Stomach smooth muscle (tissue), 2 donors: ENCODE measurements around the gene MYOZ3.

ENCODE experiments used
- H3K27ac ChIP-seq: one replicate; pipeline ENCODE4 v1.7.0; 2013; ENCODE audit warnings: mild to moderate bottlenecking, low read length, inconsistent platforms
- H3K27me3 ChIP-seq, 2 donors: one replicate each; pipeline ENCODE4 v1.7.0; 2013; ENCODE audit warnings: low read length in 2 of 2; ENCODE audit not compliant: insufficient read depth in 2 of 2, control insufficient read depth in 1 of 2
- H3K36me3 ChIP-seq, 2 donors: one replicate each; pipeline ENCODE4 v1.7.0; 2013; ENCODE audit warnings: low read length in 2 of 2; ENCODE audit not compliant: control insufficient read depth in 2 of 2, insufficient read depth in 2 of 2
- H3K4me1 ChIP-seq: one replicate; pipeline ENCODE4 v1.7.0; 2013; ENCODE audit warnings: low read length; ENCODE audit not compliant: control insufficient read depth, insufficient read depth
- H3K4me3 ChIP-seq, 2 donors: one replicate each; pipeline ENCODE4 v1.7.0; 2013; ENCODE audit warnings: low read length in 2 of 2
- H3K9ac ChIP-seq, 2 donors: one replicate each; pipeline ENCODE4 v1.7.0; 2013; ENCODE audit warnings: low read length in 2 of 2, mild to moderate bottlenecking in 1 of 2
- H3K9me3 ChIP-seq, 2 donors: one replicate each; pipeline ENCODE4 v1.7.0; 2013; ENCODE audit warnings: low read length in 2 of 2; ENCODE audit not compliant: control insufficient read depth in 2 of 2
- donor health status: healthy.
- donor health status: Pancreatic carcinoma.

Gene MYOZ3

GRCh38 chr5:150661086-150661485 lies at the start of gene MYOZ3:
MYOZ3 (plus strand) TSS chr5:150661251; CDS start chr5:150662942, 1,691 bp downstream.
- peaks cover 40% of the 10 kb centered on the region for H3K4me1 ChIP-seq
- peak within 1 kb of the TSS in 1 of 2 donors; percentile 3 for H3K4me3 ChIP-seq
- no peaks in the 10 kb centered on the region for H3K36me3 ChIP-seq
- no peaks in the 10 kb centered on the region for H3K9me3 ChIP-seq
- H3K27me3 ChIP-seq, result no peaks in the 10 kb centered on the region
- peak within 1 kb of the TSS; percentile 18 for H3K27ac ChIP-seq
- peak within 1 kb of the TSS in 1 of 2 donors; percentile 51 for H3K9ac ChIP-seq

- Histone ChIP-seq H3K4me1 (peaks cover 74% of the 10 kb centered on the region), H3K27ac (no peak overlapping the region)
Observed at GRCh38 chr5:150612405-150612804, 48.6 kb upstream of the MYOZ3 start.

GRCh38 chr5:150612905-150613670 lies 48.0 kb upstream of the MYOZ3 start:
- Histone ChIP-seq H3K27ac (no peak overlapping the region), H3K36me3 (no peaks in the 10 kb centered on the region), H3K4me1 (peaks cover 77% of the 10 kb centered on the region), H3K9ac (no peak overlapping the region), H3K27me3 (no peaks in the 10 kb centered on the region), H3K4me3 (no peak overlapping the region), H3K9me3 (no peaks in the 10 kb centered on the region)

More at GRCh38 chr5:150612405-150612804, 48.6 kb upstream of the MYOZ3 start:
- Histone ChIP-seq H3K9me3 (no peaks in the 10 kb centered on the region), H3K27me3 (no peaks in the 10 kb centered on the region), H3K36me3 (no peaks in the 10 kb centered on the region), H3K4me3 (no peak overlapping the region), H3K9ac (no peak overlapping the region)

- Histone ChIP-seq H3K4me1 (peaks cover 87% of the 10 kb centered on the region), H3K27ac (peak overlapping the region; percentile 55), H3K36me3 (no peaks in the 10 kb centered on the region), H3K9me3 (no peaks in the 10 kb centered on the region), H3K4me3 (peak overlapping the region in 1 of 2 donors; percentile 15), H3K27me3 (no peaks in the 10 kb centered on the region), H3K9ac (peak overlapping the region; percentile 23 to 36)
Observed at GRCh38 chr5:150613991-150614660, 46.9 kb upstream of the MYOZ3 start.

GRCh38 chr5:150614661-150615060 lies 46.4 kb upstream of the MYOZ3 start:
- Histone ChIP-seq H3K36me3 (no peaks in the 10 kb centered on the region), H3K4me3 (peak overlapping the region in 1 of 2 donors; percentile 15), H3K4me1 (peaks cover 89% of the 10 kb centered on the region), H3K27ac (peak overlapping the region; percentile 55), H3K9me3 (no peaks in the 10 kb centered on the region), H3K27me3 (no peaks in the 10 kb centered on the region), H3K9ac (peak overlapping the region; percentile 23 to 36)

GRCh38 chr5:150615141-150615699 lies 45.8 kb upstream of the MYOZ3 start:
- H3K4me3 ChIP-seq, result peak overlapping the region in 1 of 2 donors; percentile 49
- H3K36me3 ChIP-seq, result no peaks in the 10 kb centered on the region
- H3K27ac ChIP-seq, result peak overlapping the region; percentile 55
- peaks cover 87% of the 10 kb centered on the region for H3K4me1 ChIP-seq
- peak overlapping the region in 1 of 2 donors; percentile 42 for H3K9ac ChIP-seq
- H3K9me3 ChIP-seq, result no peaks in the 10 kb centered on the region
- no peaks in the 10 kb centered on the region for H3K27me3 ChIP-seq

- H3K4me1 ChIP-seq, result peaks cover 78% of the 10 kb centered on the region
Observed at GRCh38 chr5:150616024-150616470, 45.0 kb upstream of the MYOZ3 start.

GRCh38 chr5:150616506-150616905 lies 44.5 kb upstream of the MYOZ3 start:
- H3K36me3 ChIP-seq, result no peaks in the 10 kb centered on the region
- no peaks in the 10 kb centered on the region for H3K9me3 ChIP-seq
- no peak overlapping the region for H3K9ac ChIP-seq
- H3K4me1 ChIP-seq, result peaks cover 74% of the 10 kb centered on the region
- H3K27me3 ChIP-seq, result no peaks in the 10 kb centered on the region
- peak overlapping the region; percentile 55 for H3K27ac ChIP-seq
- H3K4me3 ChIP-seq, result no peak overlapping the region

More at GRCh38 chr5:150616024-150616470, 45.0 kb upstream of the MYOZ3 start:
- Histone ChIP-seq H3K27ac (peak overlapping the region; percentile 55), H3K9me3 (no peaks in the 10 kb centered on the region), H3K36me3 (no peaks in the 10 kb centered on the region), H3K9ac (no peak overlapping the region), H3K27me3 (no peaks in the 10 kb centered on the region), H3K4me3 (no peak overlapping the region)

GRCh38 chr5:150618163-150618562 lies 42.9 kb upstream of the MYOZ3 start:
- no peak overlapping the region for H3K27ac ChIP-seq
- H3K27me3 ChIP-seq, result no peaks in the 10 kb centered on the region
- no peak overlapping the region for H3K4me3 ChIP-seq
- peaks cover 58% of the 10 kb centered on the region for H3K4me1 ChIP-seq
- no peaks in the 10 kb centered on the region for H3K36me3 ChIP-seq
- H3K9ac ChIP-seq, result no peak overlapping the region
- H3K9me3 ChIP-seq, result no peaks in the 10 kb centered on the region

- H3K9me3 ChIP-seq, result no peaks in the 10 kb centered on the region
- H3K27ac ChIP-seq, result peak overlapping the region; percentile 11
- no peak overlapping the region for H3K9ac ChIP-seq
- H3K36me3 ChIP-seq, result no peaks in the 10 kb centered on the region
- H3K4me1 ChIP-seq, result peaks cover 58% of the 10 kb centered on the region
- H3K27me3 ChIP-seq, result no peaks in the 10 kb centered on the region
- H3K4me3 ChIP-seq, result no peak overlapping the region
Observed at GRCh38 chr5:150618588-150619281, 42.3 kb upstream of the MYOZ3 start.
